Stimulated activated CD8-positive, alpha-beta memory T cell treated with anti-CD3 and anti-CD28 coated beads, Interleukin-12 subunit alpha, Interleukin-12 subunit beta, amount 100 ng/mL, for 1 hour (primary cell): ENCODE results near the gene PDPN.
"Not testable (repeated sequence)": the region's sequence is repeated elsewhere in the genome, so short reads cannot be mapped to it uniquely, and the experiment has no call there.

Experiments
- DNase-seq: peaks from one replicate; pipeline ENCODE4 v3.0.0-alpha.2; 2020; ENCODE audit warnings: low read depth

Gene PDPN, protein sequence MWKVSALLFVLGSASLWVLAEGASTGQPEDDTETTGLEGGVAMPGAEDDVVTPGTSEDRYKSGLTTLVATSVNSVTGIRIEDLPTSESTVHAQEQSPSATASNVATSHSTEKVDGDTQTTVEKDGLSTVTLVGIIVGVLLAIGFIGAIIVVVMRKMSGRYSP

DNA sequence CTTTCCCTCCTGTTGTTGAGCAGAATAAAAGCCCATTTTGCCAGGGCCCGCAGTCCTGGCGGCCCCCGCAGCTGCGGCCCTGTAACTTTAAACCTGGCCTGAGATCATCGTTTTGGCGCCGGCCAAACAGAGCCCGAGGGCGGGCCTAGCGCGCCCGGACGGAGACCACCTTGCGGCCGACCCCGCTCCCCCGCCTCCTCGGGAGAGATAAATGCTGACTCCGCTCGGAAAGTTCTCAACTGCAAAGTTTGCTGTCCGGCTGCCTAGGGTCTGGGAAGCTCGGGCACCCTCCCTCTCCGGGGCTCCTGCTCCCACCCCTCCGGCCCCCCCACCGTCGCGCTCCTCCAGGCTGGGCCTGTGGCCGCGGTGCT lies at the start of gene PDPN:
TSS of gene PDPN (plus strand) at position 238 of the 371 bp plus-strand sequence. CDS start 202 bp downstream, outside the sequence.
- no peak for DNase-seq

GRCh38 chr1:13535227-13535626 lies 48.4 kb upstream of the PDPN start:
- no peak for DNase-seq

- DNase-seq, result no peak
Measured at GRCh38 chr1:13536571-13536970, 47.1 kb upstream of the PDPN start.

- DNase-seq, result no peak
Measured at GRCh38 chr1:13538832-13539231, 44.8 kb upstream of the PDPN start.

- DNase-seq, result no peak
Measured at GRCh38 chr1:13539683-13540082, 43.9 kb upstream of the PDPN start.

DNA sequence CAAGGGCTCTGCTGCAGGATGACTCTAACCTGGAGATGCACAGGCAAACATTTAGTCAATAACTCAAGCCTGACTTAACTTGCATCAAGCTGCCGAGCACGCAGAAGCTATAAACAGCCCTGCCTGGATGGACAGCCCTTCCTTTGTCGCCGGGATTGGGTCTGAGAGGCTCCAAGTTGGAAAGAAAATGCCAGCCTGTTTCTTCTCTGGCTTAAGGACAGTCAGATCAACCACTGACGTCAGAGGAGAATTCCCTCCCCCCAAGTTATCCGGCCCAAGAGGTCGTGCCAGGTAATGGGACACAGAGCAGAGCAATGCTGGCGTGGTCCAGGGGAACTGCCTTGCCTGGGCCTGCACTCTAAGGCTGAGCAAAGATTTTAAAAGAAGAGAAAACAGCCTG lies 42.8 kb upstream of the PDPN start:
- DNase-seq, result no peak

DNA sequence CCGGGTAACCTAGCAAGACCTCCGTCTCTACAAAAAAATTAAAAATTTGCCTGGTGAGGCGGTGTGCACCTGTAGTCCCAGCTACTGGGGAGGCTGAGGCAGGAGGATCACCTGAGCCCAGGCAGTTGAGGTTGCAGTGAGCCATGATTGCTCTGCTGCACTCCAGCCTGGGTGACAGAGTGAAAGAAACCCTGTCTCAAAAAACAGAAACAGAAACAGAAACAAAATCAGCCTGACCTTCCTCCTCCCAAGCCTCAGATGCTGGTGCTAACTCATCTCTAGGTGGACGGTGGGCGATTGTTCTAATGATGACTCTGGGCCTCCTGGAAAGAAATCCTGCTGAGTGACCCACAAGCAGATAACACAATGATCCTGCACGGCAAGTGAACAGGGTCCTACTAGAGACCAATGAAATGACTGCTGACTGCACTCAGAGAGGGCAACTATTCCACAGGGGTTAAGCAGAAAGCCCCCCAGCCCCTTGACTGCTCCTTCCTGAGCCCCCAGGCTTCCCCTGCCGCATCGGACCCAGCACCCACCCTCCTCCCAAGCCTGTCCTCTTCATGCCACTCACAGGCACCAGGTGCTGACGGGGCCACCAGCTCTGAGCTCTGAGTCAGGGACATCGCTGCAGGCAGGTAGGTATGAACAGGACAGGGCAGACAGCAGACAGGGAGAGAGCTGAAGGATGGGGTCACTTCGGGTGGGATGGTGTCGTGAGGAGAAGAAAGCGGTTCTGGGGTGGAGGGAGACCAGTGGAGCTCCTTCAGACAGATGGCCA lies 42.0 kb upstream of the PDPN start:
- no peak for DNase-seq

DNA sequence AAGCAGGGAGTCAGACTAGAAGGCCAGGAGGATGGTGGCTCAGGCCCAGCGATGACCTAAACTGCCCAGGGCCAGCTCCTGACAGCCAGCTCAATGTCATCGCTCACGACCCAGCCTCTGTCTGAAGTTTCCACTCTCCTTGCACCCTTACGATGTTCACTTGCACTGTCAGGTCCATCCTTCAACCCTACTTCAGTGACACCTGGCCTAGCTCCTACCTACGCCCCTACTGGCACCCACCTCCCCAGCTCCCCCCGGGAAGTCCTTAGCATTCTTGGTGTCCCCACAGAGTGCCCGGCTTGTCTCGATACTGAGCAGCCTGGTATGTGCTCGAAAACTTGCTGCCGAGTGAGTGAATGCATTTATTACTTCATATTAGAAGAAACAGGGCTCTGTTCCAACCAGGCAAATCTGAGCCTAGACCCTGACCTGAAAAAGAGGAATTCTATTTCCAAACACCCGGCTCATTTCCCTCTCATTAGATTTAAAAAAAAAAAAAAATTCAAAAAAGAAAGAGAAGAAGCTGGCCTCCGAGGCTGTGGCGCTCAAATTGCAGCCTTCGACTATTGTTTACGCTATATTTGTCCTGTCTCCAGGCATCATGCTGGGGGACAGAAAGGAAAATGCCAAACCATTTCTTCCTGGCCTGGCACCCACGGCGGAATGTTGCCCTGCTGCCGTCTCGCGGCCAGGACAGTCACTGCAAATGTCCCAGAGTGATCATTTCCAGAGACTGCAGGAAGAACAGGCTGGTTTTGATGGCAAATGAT lies 40.0 kb upstream of the PDPN start:
- no peak for DNase-seq

DNA sequence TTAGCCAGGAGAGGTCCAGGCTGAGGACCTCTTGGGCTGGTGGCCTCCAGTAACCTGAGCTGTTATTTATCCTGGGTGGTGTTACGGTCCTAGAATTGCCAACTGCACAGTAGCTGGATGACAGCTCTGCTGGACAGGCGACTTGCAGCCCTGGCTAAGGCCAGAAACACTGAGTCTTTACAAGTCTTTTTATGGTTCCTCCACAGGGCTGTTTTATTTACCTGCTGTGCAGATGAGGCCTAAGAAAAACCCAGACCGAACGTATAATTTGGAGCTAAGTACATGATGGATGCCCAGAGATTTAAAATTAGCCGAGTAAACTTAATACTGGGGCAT lies 39.4 kb upstream of the PDPN start:
- no peak for DNase-seq

- DNase-seq, result no peak
Measured at GRCh38 chr1:13546791-13547190, 36.8 kb upstream of the PDPN start.

DNA sequence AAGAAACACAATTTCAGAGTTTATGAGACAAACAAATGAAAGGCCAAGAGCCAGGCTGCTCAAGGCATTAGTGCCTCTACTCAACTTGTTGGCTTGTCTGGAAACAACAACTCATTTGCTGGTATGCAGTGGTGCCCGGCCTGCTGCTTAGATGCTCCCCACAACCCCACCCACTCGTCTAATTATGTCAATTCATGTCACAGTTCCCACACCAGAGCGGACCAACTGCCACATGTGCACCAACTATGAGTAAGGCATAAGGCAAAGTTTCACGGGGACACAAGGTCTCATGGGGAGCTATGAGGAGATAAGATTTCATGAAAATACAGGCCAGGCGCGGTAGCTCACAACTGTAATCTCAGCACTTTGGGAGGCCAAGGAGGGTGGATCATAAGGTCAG lies 35.4 kb upstream of the PDPN start:
- DNase-seq, result no peak

DNA sequence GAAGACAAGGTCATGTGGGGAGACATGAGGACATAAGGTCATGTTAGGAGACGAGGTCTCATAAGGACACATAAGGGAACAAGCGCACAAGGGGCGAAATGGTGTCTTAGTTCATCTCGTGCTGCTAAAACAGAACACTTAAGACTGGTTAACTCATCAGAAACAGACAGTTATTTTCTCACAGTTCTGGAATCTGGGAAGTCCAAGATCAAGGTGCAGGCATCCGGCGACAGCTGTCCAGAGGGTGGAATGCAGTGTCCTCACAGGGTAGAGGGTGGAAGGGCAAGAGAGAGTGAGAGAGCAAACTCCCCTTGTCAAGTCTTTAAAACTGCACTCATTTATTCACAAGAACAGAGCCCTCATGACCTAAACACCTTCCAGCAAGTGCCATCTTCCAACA lies 34.6 kb upstream of the PDPN start:
- no peak for DNase-seq

- DNase-seq, result no peak
Measured at GRCh38 chr1:13549521-13549920, 34.1 kb upstream of the PDPN start.

- no peak for DNase-seq
Measured at GRCh38 chr1:13550663-13551062, 33.0 kb upstream of the PDPN start.

GRCh38 chr1:13554798-13555197 lies 28.8 kb upstream of the PDPN start:
- no peak for DNase-seq

GRCh38 chr1:13556224-13556764 lies 27.3 kb upstream of the PDPN start:
- DNase-seq, result no peak

GRCh38 chr1:13560541-13560940 lies 23.1 kb upstream of the PDPN start:
- no peak for DNase-seq

DNA sequence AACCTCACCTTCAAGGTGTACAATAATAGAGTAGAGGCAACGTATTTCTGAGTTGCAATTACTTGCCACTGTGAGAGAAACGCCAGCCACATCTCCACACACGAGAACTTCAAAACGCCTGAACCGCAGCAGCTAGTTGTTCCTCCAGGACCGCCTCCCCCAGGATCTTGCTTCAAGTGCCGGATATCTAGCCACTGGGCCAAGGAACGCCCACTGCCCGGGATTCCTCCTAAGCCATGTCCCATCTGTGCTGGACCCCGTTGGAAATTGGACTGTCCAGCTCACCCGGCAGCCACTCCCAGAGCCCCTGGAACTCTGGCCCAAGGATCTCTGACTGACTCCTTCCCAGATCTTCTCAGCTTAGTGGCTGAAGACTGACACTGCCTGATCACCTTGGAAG lies 20.7 kb upstream of the PDPN start:
- DNase-seq, result not testable (repeated sequence)

- no peak for DNase-seq
Measured at GRCh38 chr1:13564073-13564472, 19.6 kb upstream of the PDPN start.

DNA sequence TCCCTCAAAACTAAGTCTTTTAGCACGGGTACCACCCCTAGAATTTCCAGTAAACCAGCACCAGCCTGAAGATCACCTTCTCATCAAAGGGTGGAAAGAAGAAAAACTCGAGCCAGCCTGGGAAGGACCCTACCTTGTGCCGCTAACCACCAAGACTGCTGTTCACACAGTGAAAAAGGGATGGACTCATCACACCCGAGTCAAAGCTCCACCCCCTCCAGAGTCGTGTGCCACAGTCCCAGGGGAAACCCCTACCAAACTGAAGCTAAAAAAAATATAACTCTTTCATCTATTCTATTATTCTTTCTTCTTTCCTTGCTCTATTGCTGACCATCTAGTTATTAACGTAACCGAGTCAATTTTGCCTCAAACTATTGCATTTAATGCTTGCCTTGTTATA lies 13.2 kb upstream of the PDPN start:
- DNase-seq, result not testable (repeated sequence)

DNA sequence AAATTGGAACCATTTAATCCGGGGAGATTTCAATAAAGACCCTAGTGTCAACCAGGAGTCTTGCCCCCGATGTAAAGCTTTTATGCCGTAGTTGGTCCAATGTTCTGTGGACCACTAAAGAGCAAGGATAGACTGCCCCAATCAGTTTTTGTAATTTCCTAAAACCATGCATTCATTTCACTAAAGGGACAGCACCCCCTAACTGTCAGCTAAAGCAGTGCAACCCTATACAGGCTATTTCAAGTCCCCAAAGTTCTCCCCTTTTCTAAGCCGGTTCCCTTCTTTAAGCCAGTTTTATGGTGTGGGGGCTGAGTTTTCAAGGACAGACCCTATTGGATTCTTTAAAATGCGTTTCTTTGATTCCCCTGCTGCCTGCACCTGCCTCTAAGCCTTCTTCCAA lies 12.7 kb upstream of the PDPN start:
- DNase-seq, result no peak

DNA sequence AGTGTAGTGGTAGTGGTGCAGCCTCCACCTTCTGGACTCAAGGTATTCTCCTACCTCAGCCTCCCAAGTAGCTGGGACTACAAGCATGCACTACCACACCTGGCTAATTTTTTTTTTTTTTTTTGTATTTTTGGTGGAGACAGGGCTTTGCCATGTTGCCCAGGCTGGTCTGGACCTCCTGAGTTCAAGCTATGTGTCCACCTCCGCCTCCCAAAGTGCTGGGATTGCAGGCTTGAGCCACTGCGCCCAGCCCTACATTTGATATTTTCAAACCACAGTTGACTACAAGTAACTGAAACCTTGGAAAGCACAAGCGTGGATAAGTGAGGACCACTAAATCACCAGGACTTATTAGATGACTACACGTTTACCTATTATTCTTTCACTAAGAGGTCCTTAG lies 10.0 kb upstream of the PDPN start:
- DNase-seq, result no peak

- no peak for DNase-seq
Measured at GRCh38 chr1:13576926-13577325, 6.7 kb upstream of the PDPN start.
